Smooth muscle cell (in vitro differentiated cells): ENCODE data around the gene BLCAP. TPM values are rescaled to one million over a fixed set of nuclear protein-coding genes. Genes with fewer than 3 reads are reported as not detected.

Experiments
- DNase-seq: peaks from one replicate; lab custom pipeline; 2025; ENCODE audit not compliant: unreplicated experiment; lab: John Stamatoyannopoulos, UW
- H2AFZ ChIP-seq: fragments of 200-600 bp; sonication (generic); 2 replicates; pipeline ENCODE4 v1.6.0; 2016; ENCODE audit warnings: antibody characterized with exemption, low read depth, mild to moderate bottlenecking
- H3F3A ChIP-seq: fragments of 200-600 bp; sonication (generic); 2 replicates; pipeline ENCODE4 v1.6.0; 2017; ENCODE audit warnings: antibody characterized with exemption, low read depth
- H3K27ac ChIP-seq: fragments of 200-600 bp; sonication (generic); 2 replicates; pipeline ENCODE4 v1.5.1; 2016; ENCODE audit warnings: low read depth, mild to moderate bottlenecking
- H3K27me3 ChIP-seq: fragments of 200-600 bp; sonication (generic); 2 replicates; pipeline ENCODE4 v1.6.1; 2016; ENCODE audit warnings: low read depth, mild to moderate bottlenecking
- H3K36me3 ChIP-seq: fragments of 200-600 bp; sonication (generic); 2 replicates; pipeline ENCODE4 v1.5.1; 2016; ENCODE audit warnings: low read depth
- H3K4me1 ChIP-seq: fragments of 200-600 bp; sonication (generic); 2 replicates; pipeline ENCODE4 v1.5.1; 2016; ENCODE audit warnings: low read depth
- H3K4me2 ChIP-seq: fragments of 200-600 bp; sonication (generic); 2 replicates; pipeline ENCODE4 v1.6.0; 2016; ENCODE audit warnings: mild to moderate bottlenecking
- H3K4me3 ChIP-seq: fragments of 200-600 bp; sonication (generic); 2 replicates; pipeline ENCODE4 v1.5.1; 2016; ENCODE audit warnings: mild to moderate bottlenecking
- H3K79me2 ChIP-seq: fragments of 200-600 bp; sonication (generic); 2 replicates; pipeline ENCODE4 v1.6.0; 2016; ENCODE audit warnings: low read depth, mild to moderate bottlenecking
- H3K9ac ChIP-seq: fragments of 200-600 bp; sonication (generic); 2 replicates; pipeline ENCODE4 v1.6.0; 2016; ENCODE audit warnings: low read depth
- H3K9me3 ChIP-seq: fragments of 200-600 bp; sonication (generic); replicated peaks from 2 replicates; pipeline ENCODE4 v1.5.1; 2016; ENCODE audit warnings: low read depth
- H4K20me1 ChIP-seq: fragments of 200-600 bp; sonication (generic); 2 replicates; pipeline ENCODE4 v1.6.0; 2016; ENCODE audit warnings: low read depth
- WGBS: methylation state at CpG from one replicate; pipeline ENCODE4 v1.1.7; 2016; ENCODE audit warnings: low lambda C conversion rate; 5-methylcytosine and 5-hydroxymethylcytosine counted together
- polyA plus RNA-seq: library from polyadenylated mRNA; unstranded; fragments of >200 nt; fragmentation: Nextera tagmentation; extraction: Ambion mirVana; gene quantifications from 2 replicates; pipeline ENCODE4 v1.2.1, GENCODE V29; 2016
- total RNA-seq: library from RNA; depleted of rRNA; stranded (reverse); fragments of >200 nt; gene quantifications from 2 replicates; pipeline ENCODE4 v1.2.3, GENCODE V29; 2014
- TF ChIP-seq, protein P1 (sequence below): fragments of 200-600 bp; sonication (generic); IDR thresholded peaks from 2 replicates; pipeline ENCODE4 v1.5.1; 2017; ENCODE audit warnings: borderline replicate concordance, mild to moderate bottlenecking, antibody characterized with exemption; ENCODE audit not compliant: insufficient read depth, poor library complexity, severe bottlenecking

The BLCAP gene
- total and polyA plus RNA-seq, 2 experiments from 2014 or later, result 34.2 to 45.9 TPM

DNA sequence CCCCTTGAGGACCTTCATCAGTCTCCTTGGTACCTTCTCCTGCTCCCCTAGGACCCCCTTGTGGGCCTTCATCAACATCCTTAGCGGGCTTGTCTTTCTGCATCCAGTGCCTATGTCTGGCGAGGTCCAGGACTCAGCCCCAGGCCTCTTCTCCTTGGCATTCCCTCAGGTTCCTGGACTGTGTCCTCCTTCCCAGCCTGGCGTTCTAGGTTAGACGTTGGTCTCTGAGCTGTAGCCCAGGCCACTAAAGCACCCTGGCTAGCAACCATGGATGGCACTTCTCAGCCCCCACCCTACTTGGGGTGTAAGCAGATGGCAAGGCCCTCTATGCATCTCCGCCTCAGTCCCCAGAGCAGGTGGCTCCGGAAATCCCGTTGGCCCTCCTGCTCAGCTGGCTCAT, 58.1 kb downstream of the BLCAP start:
- no peak for DNase-seq
- H3K27me3 ChIP-seq, result no peaks in the 10 kb centered on the region
- H3K79me2 ChIP-seq, result no peaks in the 10 kb centered on the region
- H3K9ac ChIP-seq, result no peak overlapping the region
- no peak overlapping the region for H3K27ac ChIP-seq
- no peaks in the 10 kb centered on the region for H4K20me1 ChIP-seq
- no peaks in the 10 kb centered on the region for H3K4me1 ChIP-seq
- TF ChIP-seq, protein P1, sequence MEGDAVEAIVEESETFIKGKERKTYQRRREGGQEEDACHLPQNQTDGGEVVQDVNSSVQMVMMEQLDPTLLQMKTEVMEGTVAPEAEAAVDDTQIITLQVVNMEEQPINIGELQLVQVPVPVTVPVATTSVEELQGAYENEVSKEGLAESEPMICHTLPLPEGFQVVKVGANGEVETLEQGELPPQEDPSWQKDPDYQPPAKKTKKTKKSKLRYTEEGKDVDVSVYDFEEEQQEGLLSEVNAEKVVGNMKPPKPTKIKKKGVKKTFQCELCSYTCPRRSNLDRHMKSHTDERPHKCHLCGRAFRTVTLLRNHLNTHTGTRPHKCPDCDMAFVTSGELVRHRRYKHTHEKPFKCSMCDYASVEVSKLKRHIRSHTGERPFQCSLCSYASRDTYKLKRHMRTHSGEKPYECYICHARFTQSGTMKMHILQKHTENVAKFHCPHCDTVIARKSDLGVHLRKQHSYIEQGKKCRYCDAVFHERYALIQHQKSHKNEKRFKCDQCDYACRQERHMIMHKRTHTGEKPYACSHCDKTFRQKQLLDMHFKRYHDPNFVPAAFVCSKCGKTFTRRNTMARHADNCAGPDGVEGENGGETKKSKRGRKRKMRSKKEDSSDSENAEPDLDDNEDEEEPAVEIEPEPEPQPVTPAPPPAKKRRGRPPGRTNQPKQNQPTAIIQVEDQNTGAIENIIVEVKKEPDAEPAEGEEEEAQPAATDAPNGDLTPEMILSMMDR, result no peak
- no peaks in the 10 kb centered on the region for H3F3A ChIP-seq
- H3K4me2 ChIP-seq, result no peak overlapping the region
- no peak overlapping the region for H2AFZ ChIP-seq
- no peaks in the 10 kb centered on the region for H3K9me3 ChIP-seq
- H3K4me3 ChIP-seq, result no peak overlapping the region
- WGBS, result 97% methylated on average over 7 of the region's 7 CpGs
- H3K36me3 ChIP-seq, result no peaks in the 10 kb centered on the region

DNA sequence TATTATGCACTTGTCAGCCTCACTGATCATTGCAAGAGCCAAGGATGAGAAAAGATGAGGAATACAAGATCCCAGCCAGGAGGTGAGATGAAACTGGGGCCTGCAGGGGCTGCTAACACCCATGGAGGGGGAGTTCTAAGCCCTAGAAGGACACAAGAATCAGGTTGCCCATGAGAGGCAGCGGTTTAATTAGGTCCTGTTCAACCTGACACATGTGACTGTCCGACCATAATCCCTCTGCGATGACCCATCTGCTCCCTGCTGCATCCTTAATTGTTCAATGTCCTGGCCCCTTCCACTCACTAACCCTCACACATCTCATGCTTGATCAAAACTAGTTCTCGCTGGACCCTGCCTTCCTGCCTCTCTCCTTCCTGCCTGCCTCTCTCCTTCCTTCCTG, 58.8 kb downstream of the BLCAP start:
- H3K36me3 ChIP-seq, result no peaks in the 10 kb centered on the region
- H3K4me3 ChIP-seq, result no peak overlapping the region
- no peaks in the 10 kb centered on the region for H3F3A ChIP-seq
- no peak overlapping the region for H3K9ac ChIP-seq
- no peaks in the 10 kb centered on the region for H3K4me1 ChIP-seq
- no peaks in the 10 kb centered on the region for H4K20me1 ChIP-seq
- TF ChIP-seq, protein P1, result no peak
- no peak for DNase-seq
- H3K4me2 ChIP-seq, result no peak overlapping the region
- no peaks in the 10 kb centered on the region for H3K9me3 ChIP-seq
- no peak overlapping the region for H3K27ac ChIP-seq
- H2AFZ ChIP-seq, result no peak overlapping the region
- H3K79me2 ChIP-seq, result no peaks in the 10 kb centered on the region
- 89% methylated on average over 4 of the region's 4 CpGs for WGBS
- no peaks in the 10 kb centered on the region for H3K27me3 ChIP-seq

Other genes with a start within 250 kb of the BLCAP start
- gene MANBAL, start 238.2 kb downstream of the BLCAP start, total RNA-seq, result 28.1 and 33.7 TPM in 2 replicates
- gene MANBAL, start 238.2 kb downstream of the BLCAP start, polyA plus RNA-seq, result 86.2 and 89.0 TPM in 2 replicates
- 26.7 and 36.5 TPM in 2 replicates for gene SRC, start 181.7 kb downstream of the BLCAP start, total RNA-seq
- gene SRC, start 181.7 kb downstream of the BLCAP start, polyA plus RNA-seq, result 26.0 and 47.7 TPM in 2 replicates
- 6.5 TPM in 1 of 2 replicates, not detected in the other for gene NNAT, start 6.6 kb downstream of the BLCAP start, total RNA-seq
- gene NNAT, start 6.6 kb downstream of the BLCAP start, polyA plus RNA-seq, result 0.22 and 0.35 TPM in 2 replicates
- gene CTNNBL1, start 166.2 kb upstream of the BLCAP start, total RNA-seq, result 32.8 and 33.3 TPM in 2 replicates
- 56.0 and 63.6 TPM in 2 replicates for gene CTNNBL1, start 166.2 kb upstream of the BLCAP start, polyA plus RNA-seq